A673 (cell line): ENCODE measurements around the gene SEC22B.
"Not testable (repeated sequence)": the region's sequence is repeated elsewhere in the genome, so short reads cannot be mapped to it uniquely, and the experiment has no call there.

Experiments
- EZH2 ChIP-seq: fragments of 200-600 bp; sonication (generic); IDR thresholded peaks from 2 replicates; pipeline ENCODE4 v1.6.1; 2017; ENCODE audit warnings: borderline replicate concordance, low read depth, mild to moderate bottlenecking, mixed read lengths, antibody characterized with exemption, low read length; ENCODE audit not compliant: poor library complexity, severe bottlenecking
- TF ChIP-seq, protein P1 (sequence below): fragments of 300-800, 200-600 bp; sonication (generic); conservative IDR thresholded peaks from 2 replicates; pipeline ENCODE4 v1.5.1; 2017; ENCODE audit warnings: low read depth, mild to moderate bottlenecking, antibody characterized with exemption, low read length, moderate library complexity, mixed read lengths

DNA sequence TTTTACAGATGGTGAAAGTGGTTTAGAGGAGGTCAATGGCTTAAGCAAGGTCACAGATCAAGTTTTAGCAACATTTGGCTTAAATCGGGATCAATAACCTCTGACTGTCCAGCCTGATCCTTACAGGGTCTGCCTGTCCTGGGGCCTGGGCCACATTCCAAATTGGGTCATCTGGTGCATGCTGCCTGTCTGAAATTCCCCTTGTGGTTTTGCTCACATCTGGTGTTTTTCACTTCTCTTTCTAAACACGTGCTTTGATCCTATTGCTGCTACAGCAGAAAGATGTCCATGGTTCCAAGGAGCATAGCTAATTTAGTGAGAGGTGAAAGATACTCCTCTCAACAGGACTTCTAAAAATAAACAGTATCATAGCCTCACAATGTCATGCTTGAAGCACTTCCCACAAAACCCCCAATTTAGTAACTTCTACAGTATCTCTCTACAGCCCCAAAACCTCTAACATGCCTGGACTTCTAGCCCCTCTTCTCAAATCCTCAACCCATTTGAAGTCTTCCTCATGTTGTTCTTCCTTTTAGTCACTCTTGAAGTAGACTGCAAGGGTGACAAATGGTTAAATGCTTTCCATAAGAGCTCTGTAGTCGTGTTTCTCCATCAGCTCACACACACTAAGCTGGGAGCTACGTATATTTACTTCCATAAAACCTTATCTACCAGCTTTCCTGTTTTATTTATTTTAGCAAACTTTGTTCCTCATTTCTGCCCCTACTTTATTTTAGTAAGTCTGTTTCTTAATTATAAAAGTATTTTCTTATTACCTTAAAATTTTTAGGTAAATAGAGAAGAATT lies 58.7 kb downstream of the SEC22B start:
- TF ChIP-seq, protein P1, sequence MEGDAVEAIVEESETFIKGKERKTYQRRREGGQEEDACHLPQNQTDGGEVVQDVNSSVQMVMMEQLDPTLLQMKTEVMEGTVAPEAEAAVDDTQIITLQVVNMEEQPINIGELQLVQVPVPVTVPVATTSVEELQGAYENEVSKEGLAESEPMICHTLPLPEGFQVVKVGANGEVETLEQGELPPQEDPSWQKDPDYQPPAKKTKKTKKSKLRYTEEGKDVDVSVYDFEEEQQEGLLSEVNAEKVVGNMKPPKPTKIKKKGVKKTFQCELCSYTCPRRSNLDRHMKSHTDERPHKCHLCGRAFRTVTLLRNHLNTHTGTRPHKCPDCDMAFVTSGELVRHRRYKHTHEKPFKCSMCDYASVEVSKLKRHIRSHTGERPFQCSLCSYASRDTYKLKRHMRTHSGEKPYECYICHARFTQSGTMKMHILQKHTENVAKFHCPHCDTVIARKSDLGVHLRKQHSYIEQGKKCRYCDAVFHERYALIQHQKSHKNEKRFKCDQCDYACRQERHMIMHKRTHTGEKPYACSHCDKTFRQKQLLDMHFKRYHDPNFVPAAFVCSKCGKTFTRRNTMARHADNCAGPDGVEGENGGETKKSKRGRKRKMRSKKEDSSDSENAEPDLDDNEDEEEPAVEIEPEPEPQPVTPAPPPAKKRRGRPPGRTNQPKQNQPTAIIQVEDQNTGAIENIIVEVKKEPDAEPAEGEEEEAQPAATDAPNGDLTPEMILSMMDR = not testable (repeated sequence)
- not testable (repeated sequence) for TF ChIP-seq EZH2
